Activated CD4-positive, alpha-beta T cell treated with anti-CD3 and anti-CD28 coated beads for 48 hours (primary cell): ENCODE data around the gene SPECC1.
"Not testable (repeated sequence)": the region's sequence is repeated elsewhere in the genome, so short reads cannot be mapped to it uniquely, and the experiment has no call there.

ENCODE experiments used
- DNase-seq: peaks from one replicate; pipeline ENCODE4 v3.0.0-alpha.2; 2020

The SPECC1 gene

DNA sequence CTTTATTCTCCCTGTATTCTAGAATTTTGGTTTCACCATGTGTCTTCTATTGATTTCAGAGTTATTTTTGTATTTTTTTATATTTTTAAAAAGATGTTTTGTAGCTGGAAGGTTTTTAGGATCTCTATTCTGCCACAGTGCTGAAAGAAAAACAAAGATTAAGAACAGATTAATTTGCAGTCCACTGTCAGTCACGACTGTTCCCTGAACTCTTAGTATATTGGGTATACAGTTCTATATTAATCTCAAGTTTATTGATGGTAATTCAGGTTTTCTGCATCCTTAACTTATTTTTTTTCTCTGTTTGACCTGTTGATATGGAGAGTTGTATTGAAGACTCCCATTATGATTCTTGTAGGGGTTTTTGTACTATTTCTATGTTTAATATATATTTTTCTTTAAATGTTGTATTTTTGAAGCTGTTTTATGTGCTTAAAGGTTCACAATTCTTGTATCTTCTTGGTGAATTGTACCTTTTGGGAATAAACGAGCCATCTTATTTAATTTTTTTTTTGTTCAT lies 2.9 kb downstream of the SPECC1 start:
- no peak for DNase-seq

DNA sequence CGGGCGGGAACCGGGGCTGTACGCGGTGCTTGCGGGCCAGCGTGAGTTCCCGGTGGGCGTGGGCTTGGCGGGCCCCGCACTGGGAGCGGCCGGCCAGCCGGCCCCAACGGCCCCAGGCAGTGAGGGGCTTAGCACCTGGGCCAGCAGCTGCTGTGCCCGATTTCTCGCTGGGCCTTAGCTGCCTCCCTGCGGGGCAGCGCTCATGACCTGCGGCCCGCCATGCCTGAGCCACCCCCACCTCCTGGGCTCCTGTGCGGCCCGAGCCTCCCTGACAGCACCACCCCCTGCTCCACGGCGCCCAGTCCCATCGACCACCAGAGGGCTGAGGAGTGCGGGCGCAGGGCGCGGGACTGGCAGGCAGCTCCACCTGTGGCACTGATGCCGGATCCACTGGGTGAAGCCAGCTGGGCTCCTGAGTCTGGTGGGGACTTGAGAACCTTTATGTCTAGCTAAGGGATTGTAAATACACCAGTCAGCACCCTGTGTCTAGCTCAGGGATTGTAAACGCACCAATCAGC lies 7.4 kb downstream of the SPECC1 start:
- not testable (repeated sequence) for DNase-seq

DNA sequence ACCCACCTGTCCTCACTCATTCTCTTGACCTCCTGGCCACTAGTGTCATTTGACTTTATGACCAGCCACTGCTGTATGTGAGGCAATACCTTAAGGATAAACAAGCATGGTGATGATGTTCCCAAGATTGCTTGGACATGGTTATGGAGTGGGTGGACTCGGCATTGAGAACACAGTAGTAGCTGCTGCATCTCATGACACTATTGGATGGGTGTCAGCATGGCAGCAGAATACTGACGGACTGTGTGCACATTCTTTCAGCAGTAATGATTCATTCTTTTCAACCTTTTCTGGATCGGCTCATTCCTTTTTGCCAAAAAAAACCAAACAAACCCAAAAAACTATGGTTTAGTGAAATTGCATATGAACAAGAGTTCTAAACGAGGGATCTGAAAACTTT lies 13.5 kb downstream of the SPECC1 start:
- DNase-seq, result no peak

- DNase-seq, result no peak
These were observed 17.8 kb downstream of the SPECC1 start for GRCh38 chr17:20026960-20027359.

DNA sequence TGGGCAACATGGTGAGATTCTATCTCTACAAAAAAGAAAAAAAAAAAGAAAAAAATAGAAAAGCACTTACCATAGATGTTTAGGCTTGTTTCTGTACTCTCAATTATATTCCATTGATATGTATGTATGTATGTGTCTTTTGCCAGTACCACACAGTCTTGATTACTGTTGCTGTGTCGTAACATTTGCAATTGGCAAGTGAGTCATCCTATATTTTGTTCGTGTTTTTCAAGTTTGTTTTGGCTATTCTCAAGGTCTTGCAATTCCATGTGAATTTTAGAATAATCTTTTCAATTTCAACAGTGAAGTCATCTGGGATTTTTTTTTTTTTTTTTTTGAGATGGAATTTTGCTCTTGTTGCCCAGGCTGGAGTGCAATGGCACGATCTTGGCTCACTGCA lies 19.3 kb downstream of the SPECC1 start:
- no peak for DNase-seq

DNA sequence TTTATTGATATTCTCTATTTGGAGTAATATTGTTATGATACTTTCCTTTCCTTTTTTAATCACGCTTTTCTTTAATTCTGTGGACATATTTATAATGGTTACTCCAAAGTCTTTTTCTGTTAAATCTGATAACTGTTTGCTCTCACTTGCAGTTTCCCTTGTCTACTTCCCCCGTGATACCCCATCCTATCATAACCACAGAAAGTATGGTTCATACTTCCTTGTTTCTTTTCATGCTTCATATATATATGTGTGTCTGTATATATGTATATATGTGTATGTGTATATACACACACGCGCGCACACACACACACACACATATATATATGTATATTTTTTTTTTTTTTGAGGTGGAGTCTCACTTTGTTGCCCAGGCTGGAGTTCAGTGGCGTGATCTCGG lies 23.5 kb downstream of the SPECC1 start:
- DNase-seq, result no peak

- DNase-seq, result no peak
These were observed 24.3 kb downstream of the SPECC1 start for GRCh38 chr17:20033415-20033814.

GRCh38 chr17:20035501-20035900 lies 26.3 kb downstream of the SPECC1 start:
- no peak for DNase-seq

GRCh38 chr17:20037286-20037685 lies 28.1 kb downstream of the SPECC1 start:
- not testable (repeated sequence) for DNase-seq

- DNase-seq, result no peak
These were observed 29.9 kb downstream of the SPECC1 start for GRCh38 chr17:20039037-20039436.

- DNase-seq, result no peak
These were observed 31.1 kb downstream of the SPECC1 start for GRCh38 chr17:20040216-20040615.

DNA sequence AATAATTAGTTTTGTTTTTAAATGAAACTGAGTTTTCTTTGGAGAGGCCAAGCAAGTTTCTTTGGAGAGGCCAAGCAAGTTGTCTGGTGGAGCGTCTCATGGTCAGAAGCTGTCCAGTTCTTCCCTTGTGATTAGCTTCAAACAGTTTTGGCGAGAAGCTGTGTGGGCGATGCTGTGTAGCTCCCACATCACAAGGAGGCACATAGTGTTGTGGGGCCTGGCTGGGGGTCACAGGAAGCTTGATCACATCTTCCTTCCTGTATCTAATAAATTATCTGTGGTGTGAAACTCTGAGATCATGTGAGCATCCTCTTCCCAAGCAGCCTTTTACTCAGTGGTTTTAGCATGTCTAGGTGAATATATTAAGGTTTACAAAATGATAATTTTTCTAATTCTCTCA lies 33.9 kb downstream of the SPECC1 start:
- peak; percentile 13 for DNase-seq

DNA sequence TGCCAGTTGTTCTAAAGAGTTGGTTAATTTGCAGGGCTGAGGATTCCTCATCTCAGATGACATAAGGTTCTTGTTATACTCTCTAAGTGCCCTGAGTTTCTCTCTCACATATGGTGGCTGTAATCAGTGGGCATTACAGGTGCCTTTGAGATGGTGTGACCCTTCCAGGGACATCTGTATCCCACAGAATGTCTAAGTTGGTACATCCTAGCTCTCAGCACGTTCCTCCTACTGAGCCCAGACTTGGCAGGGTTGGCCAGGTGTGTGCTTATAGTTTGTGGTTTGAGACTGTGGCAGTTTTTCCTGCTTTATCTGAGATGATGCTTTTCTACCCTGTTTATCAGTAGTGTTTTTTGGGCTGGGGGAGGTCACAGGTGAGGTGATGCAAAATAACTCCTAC lies 36.3 kb downstream of the SPECC1 start:
- no peak for DNase-seq

GRCh38 chr17:20046629-20047028 lies 37.5 kb downstream of the SPECC1 start:
- DNase-seq, result no peak

DNA sequence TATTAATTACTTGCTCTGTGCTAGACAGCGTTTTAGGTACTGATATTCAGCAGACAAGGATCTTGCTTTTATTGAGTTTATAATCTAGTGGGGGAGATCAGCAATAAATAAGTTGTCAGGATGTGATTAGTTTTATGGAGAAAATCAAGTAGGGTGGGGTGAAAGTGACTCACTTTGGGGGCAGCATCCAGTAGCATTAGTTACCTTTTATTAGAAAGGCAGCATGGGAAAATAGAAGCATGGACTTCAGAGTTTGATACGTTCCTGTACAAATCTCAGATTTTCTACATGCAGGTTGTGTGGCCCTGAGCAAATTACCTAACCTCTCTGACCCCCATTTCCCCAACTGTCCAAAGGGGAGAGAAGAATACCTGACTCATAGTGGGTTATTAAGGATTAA lies 42.5 kb downstream of the SPECC1 start:
- DNase-seq, result no peak

DNA sequence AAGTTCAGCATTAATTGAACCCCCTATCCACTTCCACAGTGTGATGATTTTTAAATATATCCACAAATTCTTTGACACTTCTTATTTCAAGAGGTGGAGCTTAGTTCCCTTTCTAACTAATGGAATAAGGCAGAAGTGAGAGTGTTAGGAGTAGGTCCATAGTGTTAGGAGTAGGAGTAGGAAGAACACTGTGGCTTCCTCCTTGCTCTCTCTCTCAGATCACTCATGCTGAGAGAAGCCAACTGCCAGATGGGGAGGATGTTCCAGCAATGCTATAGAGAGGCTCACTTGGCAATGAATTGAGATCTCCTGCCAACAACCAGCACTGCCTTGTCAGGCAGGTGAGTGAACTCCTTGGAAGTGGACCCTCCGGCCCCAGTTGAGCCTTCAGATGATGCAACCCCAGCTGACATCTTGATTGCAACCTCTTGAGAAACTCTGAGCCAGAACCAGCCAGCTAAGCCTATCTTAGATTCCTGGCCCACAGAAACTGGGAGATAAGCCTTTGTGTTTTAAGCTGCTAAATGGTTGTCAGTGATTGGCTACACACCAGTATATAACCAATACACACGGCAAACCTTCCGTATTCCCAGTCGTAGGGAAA lies 44.3 kb downstream of the SPECC1 start:
- no peak for DNase-seq

GRCh38 chr17:20059728-20060188 lies 50.6 kb downstream of the SPECC1 start:
- no peak for DNase-seq

GRCh38 chr17:20063665-20064648 lies 54.8 kb downstream of the SPECC1 start:
- peak; percentile 48 for DNase-seq

- DNase-seq, result no peak
These were observed 57.1 kb downstream of the SPECC1 start for GRCh38 chr17:20066253-20066652.

DNA sequence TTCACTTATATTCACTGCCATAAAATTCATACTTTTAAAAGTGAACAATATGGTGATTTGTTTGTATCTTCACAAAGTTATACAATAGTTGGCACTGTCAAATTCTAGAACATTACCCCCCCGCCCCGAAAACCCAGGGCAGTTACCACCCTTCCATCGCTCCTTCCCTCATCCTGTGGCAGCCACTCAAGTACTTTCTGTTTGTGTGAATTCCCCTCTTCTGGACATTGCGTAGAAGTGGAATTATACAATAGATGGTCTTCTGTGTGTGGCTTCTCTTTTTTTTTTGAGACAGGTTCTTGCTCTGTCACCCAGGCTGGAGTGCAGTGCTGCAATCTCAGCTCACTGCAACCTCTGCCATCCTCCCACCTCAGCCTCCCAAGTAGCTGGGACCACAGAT lies 58.6 kb downstream of the SPECC1 start:
- no peak for DNase-seq

DNA sequence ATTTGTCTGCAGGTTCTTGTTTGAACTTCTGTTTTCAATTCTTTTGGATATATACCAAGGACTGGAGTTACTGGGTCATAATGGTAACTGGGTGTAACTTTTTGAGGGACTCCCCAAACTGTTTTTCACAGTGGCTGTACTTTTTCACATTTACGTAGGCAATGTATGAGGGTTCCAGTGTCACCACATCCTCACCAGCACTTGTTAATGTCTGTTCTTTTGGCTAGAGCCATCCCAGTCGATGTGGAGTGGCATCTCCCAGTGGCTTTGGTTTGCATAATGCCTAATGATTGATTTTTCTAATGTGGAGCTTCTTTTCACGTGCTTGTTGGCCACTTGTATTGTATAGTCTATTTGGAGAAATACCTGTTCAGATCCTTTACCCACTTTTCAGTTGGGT lies 59.3 kb downstream of the SPECC1 start:
- DNase-seq, result no peak

- DNase-seq, result no peak
These were observed 62.9 kb downstream of the SPECC1 start for GRCh38 chr17:20071824-20072691.

GRCh38 chr17:20072692-20072992 lies 63.5 kb downstream of the SPECC1 start:
- no peak for DNase-seq
